CD4-positive, alpha-beta T cell (primary cell): ENCODE data around the gene UGT1A1. TPM values are rescaled to one million over a fixed set of nuclear protein-coding genes. Genes with fewer than 3 reads are reported as not detected.

Source experiments
- ATAC-seq: fragments of 200-7000 bp; cut with Tn5 transposase; one replicate; pipeline ENCODE4 v1.10.0; 2022; ENCODE audit warnings: mild to moderate bottlenecking; ENCODE audit not compliant: poor library complexity
- CTCF ChIA-PET: fragments of 350-600 bp; sonication (Branson Sonifier 250); formaldehyde crosslinking; loops from one replicate; lab custom pipeline; 2021; ENCODE audit warnings: antibody characterized with exemption, inconsistent platforms; lab: Charles Lee
- POLR2A ChIA-PET: fragments of 350-600 bp; sonication (Branson Sonifier 250); formaldehyde crosslinking; loops from one replicate; lab custom pipeline; 2021; ENCODE audit warnings: antibody characterized with exemption, inconsistent platforms; lab: Charles Lee
- DNase-seq, 14 experiments: peaks; one replicate each; pipeline ENCODE4 v3.0.0-alpha.2; 2013 to 2020; ENCODE audit warnings: mixed read lengths in 2 of 14
- H3K27ac ChIP-seq, 2 donors: one replicate each; pipeline versions ENCODE4 v1.5.1 to v1.7.0; 2013; ENCODE audit warnings: low read length in 2 of 2, low read depth in 1 of 2, mild to moderate bottlenecking in 1 of 2
- H3K27me3 ChIP-seq, 2 experiments: 1 replicate in 1 of 2; 2 replicates in 1 of 2; pipeline versions ENCODE4 v1.6.1 to v1.7.0; 2013; ENCODE audit warnings: low read length in 2 of 2, control low read depth in 1 of 2, mild to moderate bottlenecking in 1 of 2, moderate library complexity in 1 of 2; ENCODE audit not compliant: insufficient read depth in 2 of 2, control insufficient read depth in 1 of 2
- H3K36me3 ChIP-seq: one replicate; pipeline ENCODE4 v1.6.1; 2013; ENCODE audit warnings: low read length, control low read depth; ENCODE audit not compliant: insufficient read depth
- H3K4me1 ChIP-seq: one replicate; pipeline ENCODE4 v1.6.1; 2013; ENCODE audit warnings: low read length, control low read depth; ENCODE audit not compliant: insufficient read depth
- H3K4me3 ChIP-seq: one replicate; pipeline ENCODE4 v1.5.1; 2013; ENCODE audit warnings: mild to moderate bottlenecking, low read length, moderate library complexity
- H3K9me3 ChIP-seq, 2 experiments: 1 replicate in 1 of 2; 2 replicates in 1 of 2; pipeline versions ENCODE4 v1.6.1 to v1.7.0; 2013; ENCODE audit warnings: low read length in 2 of 2, mild to moderate bottlenecking in 2 of 2, control low read depth in 1 of 2, moderate library complexity in 1 of 2; ENCODE audit not compliant: control insufficient read depth in 1 of 2, insufficient read depth in 1 of 2
- H3K27ac Mint-ChIP-seq: one replicate; pipeline ENCODE4 v1.8.0; 2020; ENCODE audit warnings: mixed read lengths
- H3K27me3 Mint-ChIP-seq: one replicate; pipeline ENCODE4 v1.8.0; 2021; ENCODE audit warnings: mixed read lengths
- H3K36me3 Mint-ChIP-seq: one replicate; pipeline ENCODE4 v1.8.0; 2021; ENCODE audit warnings: low read depth, mixed read lengths
- H3K4me1 Mint-ChIP-seq: one replicate; pipeline ENCODE4 v1.8.0; 2021; ENCODE audit warnings: low read depth, mixed read lengths
- H3K4me3 Mint-ChIP-seq: one replicate; pipeline ENCODE4 v1.8.0; 2020; ENCODE audit warnings: mild to moderate bottlenecking, mixed read lengths
- H3K9me3 Mint-ChIP-seq: one replicate; pipeline ENCODE4 v1.8.0; 2020; ENCODE audit warnings: mixed read lengths
- intact Hi-C, 2 experiments: fragments of 100-400 bp; cut with DNase I in 1 of 2; cut with micrococcal nuclease in 1 of 2; formaldehyde crosslinking; loops; one replicate each; pipeline versions ENCODE4 v1.15.1 to v1.9.0; 2023 to 2025; cut with DNase I, micrococcal nuclease
- total RNA-seq, 174 experiments: library from RNA in 2 of 174; stranded (reverse) in 2 of 174; gene quantifications; one replicate each; pipeline ENCODE4 v1.2.3 and lab custom pipeline; 2021 to 2026
- TF ChIP-seq, protein P1 (sequence below): fragments of 200-600 bp; IDR thresholded peaks from one replicate; pipeline ENCODE4 v1.8.0; 2022; ENCODE audit warnings: antibody characterized with exemption, mild to moderate bottlenecking

UGT1A1 gene
- total RNA-seq, 2 experiments from 2014 or later = not detected

DNA sequence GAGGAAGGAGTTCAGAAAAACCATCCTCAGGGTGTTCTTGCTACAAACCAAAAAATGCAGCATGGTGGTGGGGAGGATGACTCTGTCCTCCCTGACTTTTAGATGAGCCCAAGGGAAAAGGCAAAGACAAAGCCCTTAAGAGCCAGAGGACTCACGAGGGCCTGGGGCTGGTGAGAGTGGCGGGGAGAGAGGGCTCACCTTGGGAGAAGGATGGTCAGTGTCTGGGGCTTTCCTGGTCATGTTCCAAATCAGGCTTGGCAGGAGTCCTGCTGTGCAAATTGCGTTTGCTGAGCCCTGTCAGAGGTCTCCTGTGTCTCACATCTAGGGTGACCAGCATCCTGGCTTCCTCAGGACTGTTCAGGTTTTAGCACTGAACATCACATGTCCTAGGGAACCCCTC, 4.7 kb downstream of the UGT1A1 start:
- Histone ChIP-seq H3K4me1 (no peaks in the 10 kb centered on the region), H3K9me3 (peaks cover 0 to 5% of the 10 kb centered on the region in 2 experiments), H3K36me3 (no peaks in the 10 kb centered on the region), H3K27me3 (peaks cover 3 to 6% of the 10 kb centered on the region in 2 experiments), H3K27ac (no peak overlapping the region), H3K4me3 (no peak overlapping the region)
- ATAC-seq (no peak), DNase-seq (no peak)
- no peaks in the 10 kb centered on the region for H3K4me1 Mint-ChIP-seq
- TF ChIP-seq, protein P1, sequence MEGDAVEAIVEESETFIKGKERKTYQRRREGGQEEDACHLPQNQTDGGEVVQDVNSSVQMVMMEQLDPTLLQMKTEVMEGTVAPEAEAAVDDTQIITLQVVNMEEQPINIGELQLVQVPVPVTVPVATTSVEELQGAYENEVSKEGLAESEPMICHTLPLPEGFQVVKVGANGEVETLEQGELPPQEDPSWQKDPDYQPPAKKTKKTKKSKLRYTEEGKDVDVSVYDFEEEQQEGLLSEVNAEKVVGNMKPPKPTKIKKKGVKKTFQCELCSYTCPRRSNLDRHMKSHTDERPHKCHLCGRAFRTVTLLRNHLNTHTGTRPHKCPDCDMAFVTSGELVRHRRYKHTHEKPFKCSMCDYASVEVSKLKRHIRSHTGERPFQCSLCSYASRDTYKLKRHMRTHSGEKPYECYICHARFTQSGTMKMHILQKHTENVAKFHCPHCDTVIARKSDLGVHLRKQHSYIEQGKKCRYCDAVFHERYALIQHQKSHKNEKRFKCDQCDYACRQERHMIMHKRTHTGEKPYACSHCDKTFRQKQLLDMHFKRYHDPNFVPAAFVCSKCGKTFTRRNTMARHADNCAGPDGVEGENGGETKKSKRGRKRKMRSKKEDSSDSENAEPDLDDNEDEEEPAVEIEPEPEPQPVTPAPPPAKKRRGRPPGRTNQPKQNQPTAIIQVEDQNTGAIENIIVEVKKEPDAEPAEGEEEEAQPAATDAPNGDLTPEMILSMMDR = no peak
- intact Hi-C loops = no loop called here
- H3K36me3 Mint-ChIP-seq = no peaks in the 10 kb centered on the region
- ChIA-PET POLR2A (no interaction called here), CTCF (no interaction called here)
- no peak overlapping the region for H3K4me3 Mint-ChIP-seq
- peaks cover 45% of the 10 kb centered on the region for H3K27me3 Mint-ChIP-seq
- no peaks in the 10 kb centered on the region for H3K9me3 Mint-ChIP-seq
- no peak overlapping the region for H3K27ac Mint-ChIP-seq

DNA sequence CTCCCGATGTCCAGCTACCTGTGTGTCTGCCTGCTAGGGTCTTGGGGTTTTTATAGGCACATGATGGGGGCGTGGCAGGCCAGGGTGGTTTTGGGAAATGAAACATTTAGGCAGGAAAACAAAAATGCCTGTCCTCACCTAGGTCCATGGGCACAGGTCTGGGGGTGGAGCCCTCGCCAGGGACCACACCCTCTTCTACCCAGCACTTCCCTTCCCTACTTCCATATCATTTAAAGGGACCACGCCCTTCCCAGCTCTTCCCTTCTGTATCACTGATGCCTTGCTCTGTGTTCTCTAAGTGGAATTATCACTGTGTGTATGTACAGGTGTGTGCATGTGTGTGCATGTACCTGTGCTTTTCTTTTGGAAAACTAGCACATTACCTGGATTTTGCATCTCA, 6.3 kb downstream of the UGT1A1 start:
- ATAC-seq = no peak
- no peak overlapping the region for H3K4me3 ChIP-seq
- TF ChIP-seq, protein P1 = no peak
- H3K27me3 ChIP-seq = peaks cover 3 to 6% of the 10 kb centered on the region in 2 experiments
- no peak overlapping the region for H3K27ac Mint-ChIP-seq
- no peaks in the 10 kb centered on the region for H3K36me3 Mint-ChIP-seq
- no peaks in the 10 kb centered on the region for H3K4me1 Mint-ChIP-seq
- ChIA-PET CTCF (no interaction called here), POLR2A (no interaction called here)
- H3K4me3 Mint-ChIP-seq = no peak overlapping the region
- no peak overlapping the region for H3K27ac ChIP-seq
- H3K4me1 ChIP-seq = no peaks in the 10 kb centered on the region
- H3K36me3 ChIP-seq = no peaks in the 10 kb centered on the region
- no peak for DNase-seq
- H3K9me3 Mint-ChIP-seq = no peaks in the 10 kb centered on the region
- intact Hi-C loops = no loop called here
- H3K27me3 Mint-ChIP-seq = peaks cover 53% of the 10 kb centered on the region
- H3K9me3 ChIP-seq = peaks cover 0 to 5% of the 10 kb centered on the region in 2 experiments

DNA sequence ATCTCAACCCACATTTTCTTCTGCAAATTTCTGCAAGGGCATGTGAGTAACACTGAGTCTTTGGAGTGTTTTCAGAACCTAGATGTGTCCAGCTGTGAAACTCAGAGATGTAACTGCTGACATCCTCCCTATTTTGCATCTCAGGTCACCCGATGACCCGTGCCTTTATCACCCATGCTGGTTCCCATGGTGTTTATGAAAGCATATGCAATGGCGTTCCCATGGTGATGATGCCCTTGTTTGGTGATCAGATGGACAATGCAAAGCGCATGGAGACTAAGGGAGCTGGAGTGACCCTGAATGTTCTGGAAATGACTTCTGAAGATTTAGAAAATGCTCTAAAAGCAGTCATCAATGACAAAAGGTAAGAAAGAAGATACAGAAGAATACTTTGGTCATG, 8.0 kb downstream of the UGT1A1 start:
- peaks cover 51% of the 10 kb centered on the region for H3K27me3 Mint-ChIP-seq
- TF ChIP-seq, protein P1 = no peak
- H3K36me3 ChIP-seq = no peaks in the 10 kb centered on the region
- no peak overlapping the region for H3K27ac ChIP-seq
- H3K4me1 ChIP-seq = no peaks in the 10 kb centered on the region
- ChIA-PET POLR2A (no interaction called here), CTCF (no interaction called here)
- H3K4me1 Mint-ChIP-seq = no peaks in the 10 kb centered on the region
- no peaks in the 10 kb centered on the region for H3K9me3 Mint-ChIP-seq
- H3K27me3 ChIP-seq = peaks cover 3 to 6% of the 10 kb centered on the region in 2 experiments
- DNase-seq (no peak), ATAC-seq (no peak)
- no peak overlapping the region for H3K4me3 Mint-ChIP-seq
- H3K27ac Mint-ChIP-seq = no peak overlapping the region
- intact Hi-C loops = no loop called here
- peaks cover 0 to 5% of the 10 kb centered on the region in 2 experiments for H3K9me3 ChIP-seq
- no peaks in the 10 kb centered on the region for H3K36me3 Mint-ChIP-seq
- H3K4me3 ChIP-seq = no peak overlapping the region
